ENCODE results near the gene LRRC15.

Gene LRRC15

GRCh38 chr3:194314388-194315068, 55.0 kb downstream of the LRRC15 start:
- DNase-seq, result no peak

- DNase-seq, result no peak
Observed at GRCh38 chr3:194313560-194314387, 55.8 kb downstream of the LRRC15 start.

GRCh38 chr3:194312743-194313281, 56.7 kb downstream of the LRRC15 start:
- DNase-seq, result no peak

- DNase-seq, result no peak
Observed at GRCh38 chr3:194312186-194312742, 57.3 kb downstream of the LRRC15 start.

GRCh38 chr3:194311000-194311399, 58.5 kb downstream of the LRRC15 start:
- DNase-seq, result no peak

- no peak for DNase-seq
Observed at GRCh38 chr3:194310060-194310835, 59.3 kb downstream of the LRRC15 start.

GRCh38 chr3:194308601-194309449, 60.7 kb downstream of the LRRC15 start:
- DNase-seq, result no peak

- DNase-seq, result no peak
Observed at GRCh38 chr3:194307849-194308248, 61.7 kb downstream of the LRRC15 start.

- DNase-seq, result peak; percentile 72 to 79
Observed at GRCh38 chr3:194306771-194307640, 62.5 kb downstream of the LRRC15 start.

GRCh38 chr3:194306109-194306686, 63.3 kb downstream of the LRRC15 start:
- DNase-seq, result peak; percentile 84 to 91

- DNase-seq, result peak in 1 of 2 experiments; percentile 19
Observed at GRCh38 chr3:194305356-194306108, 64.0 kb downstream of the LRRC15 start.
